Prostate gland (tissue), 2 donors: ENCODE data around the gene CDC14A. TPM values are rescaled to one million over a fixed set of nuclear protein-coding genes. Genes with fewer than 3 reads are reported as not detected.

Experiments
- DNase-seq: peaks from one replicate; pipeline ENCODE4 v3.0.0-alpha.2; 2019; ENCODE audit warnings: low spot score
- H3K27ac ChIP-seq, 2 donors: fragments of 200-600 bp; sonication (generic); 2 replicates each; pipeline ENCODE4 v1.5.1; 2017 to 2019
- H3K27me3 ChIP-seq: fragments of 200-600 bp; sonication (generic); replicated peaks from 2 replicates; pipeline ENCODE4 v1.5.1; 2019; ENCODE audit not compliant: insufficient read depth
- H3K36me3 ChIP-seq, 2 donors: fragments of 200-600 bp; sonication (generic); 1 replicate in 1 of 2; 2 replicates in 1 of 2; pipeline versions ENCODE4 v1.5.1 to v1.8.1; 2017 to 2019
- H3K4me1 ChIP-seq: fragments of 200-600 bp; sonication (generic); replicated peaks from 2 replicates; pipeline ENCODE4 v1.5.1; 2019
- H3K4me3 ChIP-seq, 2 donors: fragments of 200-600 bp; sonication (generic); 2 replicates each; pipeline ENCODE4 v1.5.1; 2017 to 2019
- H3K9me3 ChIP-seq: fragments of 200-600 bp; sonication (generic); 2 replicates; pipeline ENCODE4 v1.5.1; 2017
- CTCF ChIP-seq, 4 experiments: fragments of 200-600 bp in 2 of 4; fragments of 450-650 bp in 2 of 4; sonication (generic) in 2 of 4; IDR thresholded peaks; 1 replicate in 3 of 4; 2 replicates in 1 of 4; pipeline ENCODE4 v1.5.1; 2016 to 2019; ENCODE audit warnings: antibody characterized with exemption in 4 of 4, mild to moderate bottlenecking in 2 of 4, moderate library complexity in 2 of 4
- POLR2A ChIP-seq: fragments of 450-650 bp; IDR thresholded peaks from one replicate; pipeline ENCODE4 v1.6.1; 2016; ENCODE audit warnings: antibody characterized with exemption, mild to moderate bottlenecking
- POLR2AphosphoS5 ChIP-seq: sonication (generic); formaldehyde crosslinking; IDR thresholded peaks from one replicate; pipeline ENCODE4 v1.6.1; 2017; ENCODE audit warnings: antibody characterized with exemption
- WGBS: methylation state at CpG from one replicate; pipeline ENCODE4 v1.1.5; 2018; 5-methylcytosine and 5-hydroxymethylcytosine counted together
- intact Hi-C: fragments of 100-400 bp; cut with DNase I; formaldehyde crosslinking; loops from one replicate; pipeline ENCODE4 v1.14.2; 2022
- total RNA-seq, 2 donors: library from RNA; depleted of rRNA; stranded (reverse); fragments of >200 nt; gene quantifications; one replicate each; pipeline ENCODE4 v1.1.0, GENCODE V29; 2016

The CDC14A gene
- total RNA-seq, 2 donors from 2014 or later = 25.7 to 39.2 TPM

GRCh38 chr1:100530880-100531487 lies 178.7 kb downstream of the CDC14A start:
- TF ChIP-seq POLR2AphosphoS5 (no peak), POLR2A (no peak), CTCF (IDR thresholded peaks at IDR 0.05) (no peak)
- WGBS = 58% methylated on average over 3 of the region's 3 CpGs
- intact Hi-C loops = no loop called here
- no peaks in the 10 kb centered on the region for H3K36me3 ChIP-seq
- no peaks in the 10 kb centered on the region for H3K9me3 ChIP-seq
- H3K27me3 ChIP-seq = no peaks in the 10 kb centered on the region
- H3K27ac ChIP-seq = no peak overlapping the region
- no peaks in the 10 kb centered on the region for H3K4me1 ChIP-seq
- no peak overlapping the region for H3K4me3 ChIP-seq
- no peak for DNase-seq

GRCh38 chr1:100532645-100533044 lies 180.3 kb downstream of the CDC14A start:
- TF ChIP-seq POLR2A (no peak), POLR2AphosphoS5 (no peak), CTCF (IDR thresholded peaks at IDR 0.05) (no peak)
- Histone ChIP-seq H3K36me3 (no peaks in the 10 kb centered on the region), H3K27ac (no peak overlapping the region), H3K27me3 (no peaks in the 10 kb centered on the region), H3K9me3 (no peaks in the 10 kb centered on the region), H3K4me3 (no peak overlapping the region), H3K4me1 (no peaks in the 10 kb centered on the region)
- intact Hi-C loops = no loop called here
- WGBS = 59% methylated on average over 7 of the region's 7 CpGs
- no peak for DNase-seq

DNA sequence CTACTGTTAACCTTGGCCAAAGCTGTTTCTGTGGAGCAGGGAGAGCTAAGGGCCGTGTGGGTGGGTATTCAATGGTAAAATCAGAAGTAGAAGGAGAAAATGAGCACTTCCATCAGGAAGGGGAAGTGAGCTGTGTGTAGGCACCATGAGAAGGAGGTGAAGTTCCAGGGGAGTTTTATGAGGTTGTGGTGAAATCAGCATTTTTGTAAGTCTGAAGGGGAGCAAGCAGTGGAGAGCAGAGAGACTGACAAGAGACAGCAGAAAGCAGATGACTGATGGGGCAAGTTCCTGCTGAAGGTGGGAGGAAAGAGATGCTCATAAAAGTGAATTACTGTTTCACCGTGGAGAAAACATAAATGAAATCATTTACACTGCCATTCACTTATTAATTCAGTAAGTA lies 183.0 kb downstream of the CDC14A start:
- intact Hi-C loops = no loop called here

GRCh38 chr1:100536031-100536430 lies 183.7 kb downstream of the CDC14A start:
- no peak overlapping the region for H3K27ac ChIP-seq
- H3K27me3 ChIP-seq = no peaks in the 10 kb centered on the region
- no peaks in the 10 kb centered on the region for H3K36me3 ChIP-seq
- DNase-seq = no peak
- H3K4me1 ChIP-seq = no peaks in the 10 kb centered on the region
- H3K9me3 ChIP-seq = no peaks in the 10 kb centered on the region
- TF ChIP-seq POLR2AphosphoS5 = no peak
- TF ChIP-seq POLR2A = no peak
- no peak for TF ChIP-seq CTCF (IDR thresholded peaks at IDR 0.05)
- intact Hi-C loops = no loop called here
- H3K4me3 ChIP-seq = no peak overlapping the region
- 93% methylated on average over 3 of the region's 3 CpGs for WGBS

More for the DNA sequence above, 183.0 kb downstream of the CDC14A start:
- WGBS = 46% methylated on average over 2 of the region's 2 CpGs
- Histone ChIP-seq H3K27me3 (no peaks in the 10 kb centered on the region), H3K9me3 (no peaks in the 10 kb centered on the region), H3K27ac (no peak overlapping the region), H3K4me3 (no peak overlapping the region), H3K4me1 (no peaks in the 10 kb centered on the region), H3K36me3 (no peaks in the 10 kb centered on the region)
- DNase-seq = no peak
- TF ChIP-seq CTCF (IDR thresholded peaks at IDR 0.05) = no peak
- no peak for TF ChIP-seq POLR2A
- no peak for TF ChIP-seq POLR2AphosphoS5
